Subcutaneous abdominal adipose tissue (tissue), 5 donors: ENCODE measurements around the gene PRKCA.

Experiments used
- H3K27ac ChIP-seq: one replicate; pipeline ENCODE4 v1.7.0; 2013; ENCODE audit warnings: low read depth, mild to moderate bottlenecking, inconsistent platforms, low read length, moderate library complexity
- H3K27me3 ChIP-seq, 5 donors: one replicate each; pipeline ENCODE4 v1.7.0; 2013; ENCODE audit warnings: low read length in 5 of 5, inconsistent platforms in 1 of 5; ENCODE audit not compliant: control insufficient read depth in 5 of 5, insufficient read depth in 4 of 5
- H3K36me3 ChIP-seq, 5 donors: one replicate each; pipeline ENCODE4 v1.7.0; 2013; ENCODE audit warnings: low read length in 5 of 5; ENCODE audit not compliant: control insufficient read depth in 5 of 5, insufficient read depth in 5 of 5
- H3K4me1 ChIP-seq, 5 donors: one replicate each; pipeline ENCODE4 v1.7.0; 2013; ENCODE audit warnings: low read length in 5 of 5, mild to moderate bottlenecking in 3 of 5, moderate library complexity in 1 of 5; ENCODE audit not compliant: control insufficient read depth in 5 of 5, insufficient read depth in 5 of 5
- H3K4me3 ChIP-seq, 5 donors: one replicate each; pipeline ENCODE4 v1.7.0; 2013; ENCODE audit warnings: low read length in 5 of 5, low read depth in 1 of 5
- H3K9ac ChIP-seq, 5 donors: one replicate each; pipeline ENCODE4 v1.7.0; 2013; ENCODE audit warnings: low read length in 5 of 5, mild to moderate bottlenecking in 4 of 5, moderate library complexity in 3 of 5
- H3K9me3 ChIP-seq, 5 donors: one replicate each; pipeline ENCODE4 v1.7.0; 2013; ENCODE audit warnings: low read length in 5 of 5; ENCODE audit not compliant: control insufficient read depth in 5 of 5
- donor health status: healthy.
- donor health status: healthy.
- donor health status: healthy.
- donor health status: healthy.
- donor health status: healthy.

PRKCA gene

DNA sequence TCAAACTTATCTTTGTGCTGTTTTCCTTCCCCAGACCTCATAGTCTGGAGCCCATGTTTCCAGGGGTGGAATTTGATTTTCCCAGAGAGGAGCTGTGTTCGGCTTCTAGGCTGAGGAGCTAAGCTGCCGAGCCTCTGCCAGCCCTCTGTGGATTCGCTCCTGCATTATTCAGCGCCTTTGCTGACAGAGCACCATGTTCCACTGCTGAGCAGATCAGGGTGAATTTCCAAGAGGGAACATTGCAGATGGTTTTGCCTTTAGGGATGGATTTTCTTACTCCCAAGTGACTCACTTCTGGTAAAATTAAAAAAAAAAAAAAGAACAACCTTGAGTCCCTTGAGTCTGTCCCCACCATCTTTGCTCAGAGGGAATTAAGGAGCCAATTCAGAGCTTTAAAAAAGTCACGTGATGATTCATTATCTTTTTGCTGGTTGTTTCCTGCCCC lies 229.5 kb downstream of the PRKCA start:
- H3K9me3 ChIP-seq: no peaks in the 10 kb centered on the region
- no peaks in the 10 kb centered on the region for H3K27me3 ChIP-seq
- no peak overlapping the region for H3K4me3 ChIP-seq
- H3K36me3 ChIP-seq: no peaks in the 10 kb centered on the region
- H3K4me1 ChIP-seq: no peaks in the 10 kb centered on the region
- no peak overlapping the region for H3K27ac ChIP-seq
- H3K9ac ChIP-seq: no peak overlapping the region

DNA sequence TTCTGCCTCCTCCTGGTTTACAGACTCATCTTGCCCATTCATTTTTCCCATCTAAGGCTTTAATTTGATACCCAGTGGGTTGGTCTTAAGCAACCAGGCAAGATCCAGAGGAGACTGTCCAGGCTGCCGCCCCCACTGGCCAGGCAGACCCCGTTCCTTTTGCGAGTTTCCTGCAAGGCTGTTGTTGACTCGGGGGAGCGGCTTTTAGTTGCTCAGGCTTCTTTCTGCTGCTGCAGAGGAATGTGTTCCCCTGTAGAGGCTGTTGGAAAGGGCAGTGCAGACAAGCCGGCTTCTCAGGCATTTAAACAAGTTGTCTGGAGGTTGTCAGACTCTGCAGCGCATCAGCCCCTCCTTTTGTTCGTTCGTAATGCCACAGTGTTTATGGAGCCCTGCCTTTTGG lies 231.2 kb downstream of the PRKCA start:
- no peaks in the 10 kb centered on the region for H3K36me3 ChIP-seq
- no peak overlapping the region for H3K9ac ChIP-seq
- H3K9me3 ChIP-seq: no peaks in the 10 kb centered on the region
- H3K4me1 ChIP-seq: no peaks in the 10 kb centered on the region
- H3K4me3 ChIP-seq: no peak overlapping the region
- no peaks in the 10 kb centered on the region for H3K27me3 ChIP-seq
- no peak overlapping the region for H3K27ac ChIP-seq

DNA sequence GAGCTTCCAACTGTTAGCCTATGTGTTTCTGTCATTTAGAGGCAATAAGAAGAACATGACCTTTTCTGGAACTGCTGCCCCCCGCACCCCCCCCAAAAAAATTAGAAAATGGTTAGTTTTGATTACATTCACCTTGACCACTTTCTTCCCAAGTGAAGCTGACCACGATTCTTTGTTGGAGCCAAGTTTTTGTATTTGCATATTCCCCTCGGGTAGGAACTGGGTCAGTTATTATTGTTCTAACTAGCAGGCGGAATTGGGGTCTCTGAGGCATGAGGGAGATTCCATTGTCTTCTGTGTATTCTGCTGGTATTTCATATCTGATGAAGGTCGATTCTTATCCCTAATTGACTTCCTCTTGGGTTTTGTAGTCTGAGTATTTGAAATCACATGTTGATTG lies 231.6 kb downstream of the PRKCA start:
- Histone ChIP-seq H3K36me3 (no peaks in the 10 kb centered on the region), H3K9me3 (no peaks in the 10 kb centered on the region), H3K27ac (no peak overlapping the region), H3K27me3 (no peaks in the 10 kb centered on the region), H3K4me1 (no peaks in the 10 kb centered on the region), H3K9ac (no peak overlapping the region), H3K4me3 (no peak overlapping the region)

DNA sequence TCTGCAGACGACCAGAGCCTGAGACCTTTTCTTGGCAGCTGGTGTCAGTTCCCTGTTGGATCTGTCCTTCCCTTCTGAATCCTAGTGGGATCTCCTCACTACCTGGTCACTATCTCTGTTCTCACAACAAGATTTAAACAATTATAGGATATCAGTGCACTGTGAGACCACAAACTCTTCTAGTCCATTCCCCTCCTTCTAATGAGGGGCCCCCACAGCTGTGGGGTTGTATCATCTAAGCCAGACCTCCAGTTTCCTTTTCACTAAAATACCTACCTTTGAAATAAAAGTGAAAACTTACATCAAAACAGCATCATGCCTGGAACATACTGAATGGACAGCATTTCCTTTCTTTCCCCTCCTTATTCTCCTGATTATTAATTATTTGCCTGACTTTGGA lies 233.2 kb downstream of the PRKCA start:
- Histone ChIP-seq H3K9ac (no peak overlapping the region), H3K4me3 (no peak overlapping the region), H3K9me3 (no peaks in the 10 kb centered on the region), H3K27ac (no peak overlapping the region), H3K4me1 (peaks cover 0 to 7% (median 5%) of the 10 kb centered on the region in 5 donors), H3K36me3 (no peaks in the 10 kb centered on the region), H3K27me3 (peaks cover 0 to 5% (median 2%) of the 10 kb centered on the region in 5 donors)

DNA sequence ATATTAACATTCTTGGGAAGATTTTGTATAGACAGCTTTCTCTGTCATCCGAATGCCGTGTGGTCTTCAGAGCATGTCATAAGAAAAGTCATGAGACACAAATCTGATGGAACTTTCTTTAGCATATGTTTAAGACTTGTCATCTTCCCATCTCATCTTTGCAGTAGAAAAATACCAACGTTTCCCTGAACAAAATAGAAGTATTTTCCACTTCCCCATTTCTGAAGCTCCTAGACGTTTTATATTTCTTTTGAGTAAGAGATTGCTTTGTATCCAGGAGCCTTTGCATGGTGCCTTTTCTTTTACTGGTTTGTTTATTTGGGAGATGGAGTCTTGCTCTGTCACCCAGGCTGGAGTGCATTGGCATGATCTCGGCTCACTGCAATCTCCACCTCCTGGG lies 235.1 kb downstream of the PRKCA start:
- Histone ChIP-seq H3K4me3 (no peak overlapping the region), H3K9ac (no peak overlapping the region), H3K27me3 (peaks cover 0 to 7% (median 2%) of the 10 kb centered on the region in 5 donors), H3K4me1 (peaks cover 0 to 8% (median 5%) of the 10 kb centered on the region in 5 donors), H3K9me3 (no peaks in the 10 kb centered on the region), H3K27ac (no peak overlapping the region), H3K36me3 (no peaks in the 10 kb centered on the region)

DNA sequence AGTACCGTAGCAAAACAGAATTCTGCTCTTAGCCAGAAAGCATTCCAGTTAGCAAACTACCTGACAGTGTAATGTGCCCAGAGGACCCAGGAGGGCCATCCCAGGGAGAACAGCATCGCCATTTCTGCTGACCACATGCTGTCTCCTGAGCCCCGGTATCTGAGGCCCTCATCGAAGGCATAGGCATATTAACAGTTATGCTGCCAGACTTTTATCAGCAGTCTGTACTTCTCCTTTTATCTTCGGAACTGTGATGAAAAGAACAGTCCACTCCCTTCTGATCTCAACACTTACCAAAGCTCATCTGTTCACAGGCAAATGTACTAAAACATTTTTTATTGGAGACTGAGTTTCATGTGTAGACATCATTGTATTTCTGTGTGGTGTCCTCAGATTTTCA lies 236.4 kb downstream of the PRKCA start:
- Histone ChIP-seq H3K9ac (no peak overlapping the region), H3K4me1 (peaks cover 0 to 8% (median 5%) of the 10 kb centered on the region in 5 donors), H3K27ac (no peak overlapping the region), H3K36me3 (no peaks in the 10 kb centered on the region), H3K9me3 (no peaks in the 10 kb centered on the region), H3K27me3 (peaks cover 0 to 7% (median 2%) of the 10 kb centered on the region in 5 donors), H3K4me3 (no peak overlapping the region)

DNA sequence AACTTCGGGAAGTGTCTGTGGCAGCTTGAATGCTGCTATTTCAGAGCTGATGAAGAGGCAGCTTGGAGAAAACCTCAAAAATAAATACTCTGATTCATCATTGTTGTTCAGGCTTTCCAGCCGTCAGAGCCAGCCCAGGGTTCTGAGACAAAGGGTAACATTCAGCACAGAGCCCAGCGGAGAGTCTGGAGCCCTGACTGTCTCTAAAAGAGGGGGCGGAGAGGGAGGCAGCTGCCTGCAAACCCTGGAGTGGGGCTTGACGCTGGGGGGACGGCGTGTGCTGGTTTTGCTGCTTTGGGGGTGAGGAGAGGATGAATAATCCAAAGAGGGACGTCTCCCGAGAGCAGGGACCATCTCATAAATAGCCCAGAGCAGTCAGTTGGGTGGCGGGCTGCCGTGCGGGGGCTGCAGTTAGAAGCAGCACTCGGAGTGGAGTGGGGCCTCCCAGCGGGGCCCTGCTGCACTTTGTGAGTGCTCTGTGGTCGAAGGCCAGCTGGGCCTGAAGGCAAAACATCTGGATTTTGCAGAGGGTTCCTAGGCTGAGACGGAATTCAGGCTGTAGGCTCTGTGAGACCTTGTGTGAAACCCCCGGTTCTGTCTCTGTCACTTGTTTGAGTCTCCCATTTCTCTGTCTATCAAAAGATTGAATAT lies 237.8 kb downstream of the PRKCA start:
- Histone ChIP-seq H3K4me3 (no peak overlapping the region), H3K27ac (peak overlapping the region; percentile 0), H3K9me3 (no peaks in the 10 kb centered on the region), H3K36me3 (no peaks in the 10 kb centered on the region), H3K4me1 (peaks cover 0 to 8% (median 5%) of the 10 kb centered on the region in 5 donors), H3K27me3 (peaks cover 0 to 7% (median 2%) of the 10 kb centered on the region in 5 donors), H3K9ac (no peak overlapping the region)

DNA sequence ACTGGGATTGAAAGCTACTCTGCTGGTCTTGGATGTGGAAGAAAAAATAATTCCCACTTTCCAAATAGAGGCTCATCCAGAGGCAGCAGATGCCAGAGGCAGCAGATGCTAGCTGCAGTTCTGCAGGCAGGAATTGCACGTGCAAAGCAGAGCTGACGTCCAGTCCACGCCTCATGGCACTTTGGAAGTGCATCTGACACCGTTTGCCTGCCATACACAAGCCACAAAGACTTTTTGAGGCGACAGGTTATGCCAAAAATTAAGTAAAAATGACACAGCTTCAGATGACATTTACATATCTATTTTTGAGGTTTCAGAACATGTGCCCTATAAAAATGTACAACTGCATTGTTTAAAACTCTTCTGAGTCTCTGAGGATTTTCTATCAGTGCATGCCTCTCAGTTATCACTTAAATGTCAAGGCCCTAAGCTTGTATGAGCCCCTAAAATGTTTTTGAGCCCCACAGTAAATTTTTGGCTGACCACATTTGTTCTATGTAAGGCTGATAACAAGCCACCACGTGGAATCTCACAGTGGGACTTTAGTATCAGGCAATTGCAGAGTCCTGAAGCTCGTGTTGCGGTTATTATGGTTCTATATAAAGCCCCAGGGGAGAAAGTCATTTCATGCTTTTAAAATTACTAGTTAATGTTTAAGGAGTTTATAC lies 239.2 kb downstream of the PRKCA start:
- no peak overlapping the region for H3K27ac ChIP-seq
- no peak overlapping the region for H3K9ac ChIP-seq

DNA sequence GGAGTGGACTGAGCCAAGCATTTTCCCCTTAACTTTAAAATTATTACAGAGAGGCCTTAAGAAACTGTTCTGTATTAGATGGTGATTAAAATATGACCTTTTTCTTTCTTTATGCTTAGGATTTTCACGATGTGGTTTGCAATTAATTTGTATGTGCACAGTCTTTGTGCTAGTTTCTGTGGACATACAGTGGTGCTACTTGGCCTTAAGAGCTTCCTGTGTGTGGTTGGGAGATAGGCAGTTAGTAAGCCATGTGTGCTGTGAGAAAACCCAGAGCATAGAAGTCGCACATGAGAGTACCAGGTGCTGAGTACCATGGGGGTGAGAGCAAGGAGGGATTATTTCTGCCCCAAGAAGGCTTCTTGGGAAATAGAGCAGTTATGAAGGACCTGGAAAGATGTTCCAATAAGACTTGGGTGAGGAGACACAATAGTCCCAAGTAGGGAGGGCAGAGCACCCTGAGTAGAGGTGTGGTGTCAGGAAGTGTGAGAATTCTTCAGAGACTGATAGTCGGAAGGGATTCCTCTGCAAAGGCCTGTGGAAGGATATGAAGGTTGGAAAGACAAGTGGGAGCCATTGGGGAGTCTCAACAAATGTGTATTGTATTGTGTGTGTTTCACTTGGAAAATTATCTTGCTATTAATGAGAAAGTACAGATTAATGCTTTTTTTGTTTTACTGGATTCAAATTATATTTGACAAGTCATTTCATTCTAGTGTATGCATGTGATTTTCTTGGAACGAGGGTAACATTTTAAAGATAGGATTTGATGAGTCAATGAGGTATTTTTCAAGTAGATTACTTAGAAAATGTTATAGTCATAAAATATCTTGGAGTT lies 239.9 kb downstream of the PRKCA start:
- H3K27ac ChIP-seq: no peak overlapping the region
- H3K9ac ChIP-seq: no peak overlapping the region
- H3K27me3 ChIP-seq: peaks cover 0 to 7% (median 2%) of the 10 kb centered on the region in 5 donors
- H3K4me3 ChIP-seq: no peak overlapping the region
- H3K4me1 ChIP-seq: peaks cover 0 to 8% (median 5%) of the 10 kb centered on the region in 5 donors
- peaks cover 0 to 16% (median 4%) of the 10 kb centered on the region in 5 donors for H3K9me3 ChIP-seq
- H3K36me3 ChIP-seq: no peaks in the 10 kb centered on the region

More for the DNA sequence above, 239.2 kb downstream of the PRKCA start:
- Histone ChIP-seq H3K4me1 (peaks cover 0 to 8% (median 5%) of the 10 kb centered on the region in 5 donors), H3K36me3 (no peaks in the 10 kb centered on the region), H3K9me3 (peaks cover 0 to 9% (median 4%) of the 10 kb centered on the region in 5 donors), H3K27me3 (peaks cover 0 to 7% (median 2%) of the 10 kb centered on the region in 5 donors), H3K4me3 (no peak overlapping the region)
